PC-3 (cell line): ENCODE results near the gene MYO3B. TPM values are rescaled to one million over a fixed set of nuclear protein-coding genes. Genes with fewer than 3 reads are reported as not detected.

Experiments used
- ATAC-seq: fragments of 200-7000 bp; cut with Tn5 transposase; 2 replicates; pipeline ENCODE4 v1.9.1; 2020; ENCODE audit warnings: mild to moderate bottlenecking, moderate library complexity
- BruUV-seq: library from RNA; stranded (reverse); fragments of 400-500 nt; replicated peaks from 2 replicates; lab custom pipeline; 2021; lab: Mats Ljungman, UMichigan
- CTCF ChIA-PET: fragments of 300-600 bp; sonication (Branson Sonifier 250); formaldehyde crosslinking; loops from one replicate; lab custom pipeline; 2022; ENCODE audit warnings: antibody characterized with exemption; lab: Charles Lee
- POLR2A ChIA-PET: fragments of 300-600 bp; sonication (Branson Sonifier 250); formaldehyde crosslinking; loops from one replicate; lab custom pipeline; 2022; ENCODE audit warnings: antibody characterized with exemption; ENCODE audit not compliant: unreplicated experiment; lab: Charles Lee
- DNase-seq: peaks from one replicate; pipeline ENCODE4 v3.0.0-alpha.2; 2015
- H2AFZ ChIP-seq: fragments of 300-600 bp; sonication (generic); 2 replicates; pipeline ENCODE4 v1.6.0; 2016; ENCODE audit warnings: antibody characterized with exemption, low read length
- H3F3A ChIP-seq: fragments of 300-600 bp; sonication (generic); one replicate; pipeline ENCODE4 v1.6.0; 2017; ENCODE audit warnings: antibody characterized with exemption, low read length, control low read depth, mild to moderate bottlenecking; ENCODE audit not compliant: unreplicated experiment
- H3K27ac ChIP-seq: fragments of 300-600 bp; sonication (generic); 2 replicates; pipeline ENCODE4 v1.5.1; 2016; ENCODE audit warnings: mild to moderate bottlenecking, low read length
- H3K27me3 ChIP-seq: fragments of 300-600 bp; sonication (generic); 2 replicates; pipeline ENCODE4 v1.6.1; 2016; ENCODE audit warnings: low read length, mixed read lengths
- H3K36me3 ChIP-seq: fragments of 300-600 bp; sonication (generic); 2 replicates; pipeline ENCODE4 v1.6.1; 2016; ENCODE audit warnings: low read depth, mixed run types, low read length, mixed read lengths
- H3K4me1 ChIP-seq: fragments of 300-600 bp; sonication (generic); 2 replicates; pipeline ENCODE4 v1.5.1; 2016; ENCODE audit warnings: low read length; ENCODE audit not compliant: insufficient read depth
- H3K4me2 ChIP-seq: fragments of 300-600 bp; sonication (generic); 2 replicates; pipeline ENCODE4 v1.6.0; 2016; ENCODE audit warnings: low read length
- H3K4me3 ChIP-seq: fragments of 300-600 bp; sonication (generic); 2 replicates; pipeline ENCODE4 v1.5.1; 2016; ENCODE audit warnings: mild to moderate bottlenecking, low read length, mixed read lengths
- H3K79me2 ChIP-seq: fragments of 300-600 bp; sonication (generic); 2 replicates; pipeline ENCODE4 v1.6.1; 2017; ENCODE audit warnings: low read length, mixed read lengths
- H3K9ac ChIP-seq: fragments of 300-600 bp; sonication (generic); 2 replicates; pipeline ENCODE4 v1.6.0; 2016; ENCODE audit warnings: mild to moderate bottlenecking, low read length
- H3K9me2 ChIP-seq: fragments of 300-600 bp; sonication (generic); replicated peaks from 2 replicates; pipeline ENCODE4 v1.6.1; 2016; ENCODE audit warnings: mixed run types, low read length, mixed read lengths
- H3K9me3 ChIP-seq: fragments of 300-600 bp; sonication (generic); 2 replicates; pipeline ENCODE4 v1.6.1; 2016; ENCODE audit warnings: low read length, mixed read lengths
- H4K20me1 ChIP-seq: fragments of 300-600 bp; sonication (generic); 2 replicates; pipeline ENCODE4 v1.6.1; 2016; ENCODE audit warnings: low read length, mixed read lengths
- EZH2 ChIP-seq: fragments of 300-600 bp; sonication (generic); IDR thresholded peaks from one replicate; pipeline ENCODE4 v1.6.1; 2017; ENCODE audit warnings: antibody characterized with exemption, mild to moderate bottlenecking, low read length; ENCODE audit not compliant: unreplicated experiment
- EZH2phosphoT487 ChIP-seq: fragments of 300-600 bp; sonication (generic); IDR thresholded peaks from 2 replicates; pipeline ENCODE4 v1.6.1; 2018; ENCODE audit warnings: mild to moderate bottlenecking, antibody characterized with exemption, low read length, borderline replicate concordance
- intact Hi-C: fragments of 100-400 bp; cut with micrococcal nuclease; formaldehyde crosslinking; loops from 2 replicates; pipeline ENCODE4 v1.9.0; 2023
- total RNA-seq: library from RNA; depleted of rRNA; stranded (reverse); fragments of >200 nt; gene quantifications from 2 replicates; pipeline ENCODE4 v1.2.3, GENCODE V29; 2014
- TF ChIP-seq, protein P1 (sequence below): fragments of 300-600 bp; sonication (generic); conservative IDR thresholded peaks from 2 replicates; pipeline ENCODE4 v1.5.1; 2017; ENCODE audit warnings: antibody characterized with exemption, low read depth, mild to moderate bottlenecking, low read length

MYO3B gene
- total RNA-seq, 1 experiment from 2014 or later = 1.1 TPM

GRCh38 chr2:170305711-170306110, 127.8 kb downstream of the MYO3B start:
- intact Hi-C loops = no loop called here
- peak; percentile 59 for DNase-seq
- BruUV-seq = no TSS peak
- peaks cover 23% of the 10 kb centered on the region for H3K4me1 ChIP-seq
- CTCF ChIA-PET = no interaction called here
- no peaks in the 10 kb centered on the region for H3K36me3 ChIP-seq
- ATAC-seq = no peak
- H3K79me2 ChIP-seq = no peaks in the 10 kb centered on the region
- H3K9me2 ChIP-seq = no peaks in the 10 kb centered on the region
- no peak overlapping the region for H3K9ac ChIP-seq
- 0 out of 2 replicates have a peak, but pooled peaks cover 4% of the 10 kb centered on the region for H3K27me3 ChIP-seq
- no peak for TF ChIP-seq EZH2
- TF ChIP-seq EZH2phosphoT487 = no peak
- TF ChIP-seq, protein P1, sequence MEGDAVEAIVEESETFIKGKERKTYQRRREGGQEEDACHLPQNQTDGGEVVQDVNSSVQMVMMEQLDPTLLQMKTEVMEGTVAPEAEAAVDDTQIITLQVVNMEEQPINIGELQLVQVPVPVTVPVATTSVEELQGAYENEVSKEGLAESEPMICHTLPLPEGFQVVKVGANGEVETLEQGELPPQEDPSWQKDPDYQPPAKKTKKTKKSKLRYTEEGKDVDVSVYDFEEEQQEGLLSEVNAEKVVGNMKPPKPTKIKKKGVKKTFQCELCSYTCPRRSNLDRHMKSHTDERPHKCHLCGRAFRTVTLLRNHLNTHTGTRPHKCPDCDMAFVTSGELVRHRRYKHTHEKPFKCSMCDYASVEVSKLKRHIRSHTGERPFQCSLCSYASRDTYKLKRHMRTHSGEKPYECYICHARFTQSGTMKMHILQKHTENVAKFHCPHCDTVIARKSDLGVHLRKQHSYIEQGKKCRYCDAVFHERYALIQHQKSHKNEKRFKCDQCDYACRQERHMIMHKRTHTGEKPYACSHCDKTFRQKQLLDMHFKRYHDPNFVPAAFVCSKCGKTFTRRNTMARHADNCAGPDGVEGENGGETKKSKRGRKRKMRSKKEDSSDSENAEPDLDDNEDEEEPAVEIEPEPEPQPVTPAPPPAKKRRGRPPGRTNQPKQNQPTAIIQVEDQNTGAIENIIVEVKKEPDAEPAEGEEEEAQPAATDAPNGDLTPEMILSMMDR = no peak
- no peaks in the 10 kb centered on the region for H4K20me1 ChIP-seq
- POLR2A ChIA-PET = no interaction called here
- no peak overlapping the region for H2AFZ ChIP-seq
- H3F3A ChIP-seq = peaks cover 5% of the 10 kb centered on the region
- no peaks in the 10 kb centered on the region for H3K9me3 ChIP-seq
- H3K27ac ChIP-seq = no peak overlapping the region
- no peak overlapping the region for H3K4me3 ChIP-seq
- no peak overlapping the region for H3K4me2 ChIP-seq

DNA sequence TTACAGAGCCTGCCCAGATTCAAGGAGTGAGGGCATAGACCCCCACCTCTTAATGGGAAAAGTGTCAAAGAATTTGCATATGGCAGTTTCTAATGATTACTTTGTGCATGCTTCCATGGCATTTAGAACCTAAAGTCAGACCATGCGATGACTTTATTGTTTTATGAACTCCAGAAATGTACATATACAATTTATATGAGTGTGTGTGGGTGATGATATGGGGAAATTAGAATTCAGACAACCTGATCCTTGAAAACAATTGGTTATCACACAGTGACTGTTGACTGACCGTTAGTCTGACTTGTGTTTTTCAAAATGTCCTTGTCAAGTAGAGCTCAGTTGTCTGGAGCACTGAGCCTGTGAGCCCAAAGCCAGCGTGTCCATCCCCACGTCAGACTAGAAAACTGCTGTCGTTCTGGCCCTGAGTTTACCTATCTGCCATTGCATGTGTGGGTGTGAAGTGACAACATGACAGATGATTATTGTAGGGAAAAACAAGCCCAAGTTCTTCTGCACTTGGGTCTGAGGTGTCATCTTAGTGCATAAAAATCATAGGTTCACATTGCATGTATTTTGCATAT, 128.4 kb downstream of the MYO3B start:
- Histone ChIP-seq H3K9ac (no peak overlapping the region), H2AFZ (no peak overlapping the region), H3K4me1 (peaks cover 30% of the 10 kb centered on the region), H4K20me1 (no peaks in the 10 kb centered on the region), H3F3A (peaks cover 5% of the 10 kb centered on the region), H3K9me3 (no peaks in the 10 kb centered on the region), H3K4me3 (no peak overlapping the region), H3K9me2 (no peaks in the 10 kb centered on the region), H3K27ac (no peak overlapping the region), H3K36me3 (no peaks in the 10 kb centered on the region), H3K27me3 (0 out of 2 replicates have a peak, but pooled peaks cover 4% of the 10 kb centered on the region), H3K79me2 (no peaks in the 10 kb centered on the region), H3K4me2 (0 out of 2 replicates have a peak overlapping the region, but pooled peaks have one; percentile 30)
- ChIA-PET CTCF (no interaction called here), POLR2A (no interaction called here)
- no TSS peak for BruUV-seq
- intact Hi-C loops = no loop called here
- ATAC-seq (no peak), DNase-seq (no peak)
- TF ChIP-seq EZH2phosphoT487 (no peak), EZH2 (no peak)
- TF ChIP-seq, protein P1 = no peak

DNA sequence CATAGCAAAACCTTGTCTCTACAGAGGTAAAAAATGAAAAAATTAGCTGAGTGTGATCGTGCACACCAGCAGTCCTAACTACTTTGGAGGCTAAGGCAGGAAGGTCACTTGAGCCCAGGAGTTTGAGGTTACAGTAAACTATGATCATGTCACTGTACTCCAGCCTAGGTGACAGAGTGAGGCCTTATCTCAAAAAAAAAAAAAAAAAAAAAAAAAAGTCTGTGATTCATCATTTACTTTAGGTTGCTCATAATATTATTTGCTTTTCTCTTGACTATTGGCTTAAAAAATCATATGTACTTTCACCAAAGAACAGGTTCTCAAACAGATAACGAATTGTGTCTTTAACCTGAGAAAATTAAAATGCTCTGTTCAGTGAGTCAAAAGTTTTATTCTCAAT, 129.1 kb downstream of the MYO3B start:
- peak overlapping the region; percentile 44 for H3K4me2 ChIP-seq
- ATAC-seq (peak; percentile 60), DNase-seq (peak; percentile 65)
- no peak overlapping the region for H3K4me3 ChIP-seq
- H3K27ac ChIP-seq = peak overlapping the region; percentile 47
- BruUV-seq = no TSS peak
- peaks cover 36% of the 10 kb centered on the region for H3K4me1 ChIP-seq
- H3K36me3 ChIP-seq = no peaks in the 10 kb centered on the region
- no peaks in the 10 kb centered on the region for H3K9me3 ChIP-seq
- no peaks in the 10 kb centered on the region for H3K79me2 ChIP-seq
- peaks cover 5% of the 10 kb centered on the region for H3F3A ChIP-seq
- POLR2A ChIA-PET = no interaction called here
- 0 out of 2 replicates have a peak, but pooled peaks cover 4% of the 10 kb centered on the region for H3K27me3 ChIP-seq
- TF ChIP-seq EZH2 (no peak), EZH2phosphoT487 (no peak)
- TF ChIP-seq, protein P1 = no peak
- intact Hi-C loops = no loop called here
- no peak overlapping the region for H3K9ac ChIP-seq
- no peaks in the 10 kb centered on the region for H4K20me1 ChIP-seq
- H3K9me2 ChIP-seq = no peaks in the 10 kb centered on the region
- CTCF ChIA-PET = no interaction called here
- no peak overlapping the region for H2AFZ ChIP-seq
